GM10248 (cell line): Measurements from ENCODE around the gene KCNJ18.
"Not testable (repeated sequence)": the region's sequence is repeated elsewhere in the genome, so short reads cannot be mapped to it uniquely, and the experiment has no call there.

ENCODE experiments used
- CTCF ChIA-PET: fragments of 300-600 bp; sonication (Branson Sonifier 250); formaldehyde crosslinking; extraction: SDS; loops from one replicate; lab custom pipeline; 2021; ENCODE audit warnings: antibody characterized with exemption; lab: Yijun Ruan, JAX
- POLR2A ChIA-PET: fragments of 350-650 bp; sonication (Branson Sonifier 250); formaldehyde crosslinking; extraction: SDS; loops from one replicate; lab custom pipeline; 2020; ENCODE audit warnings: antibody characterized with exemption; lab: Yijun Ruan, JAX
- DNase-seq: peaks from one replicate; pipeline ENCODE4 v3.0.0; 2012; ENCODE audit errors: extremely low spot score
- CTCF ChIP-seq: IDR thresholded peaks from 2 replicates; pipeline ENCODE4 v1.5.1; 2012; ENCODE audit warnings: mild to moderate bottlenecking, low read depth; ENCODE audit errors: extremely low read depth, missing control alignments, control extremely low read depth

KCNJ18 gene

GRCh38 chr17:21669616-21670360 is 22.5 kb upstream of the KCNJ18 start:
- CTCF ChIA-PET, POLR2A ChIA-PET, DNase-seq: not testable (repeated sequence)

- CTCF ChIA-PET, DNase-seq, POLR2A ChIA-PET: not testable (repeated sequence)
Measured at GRCh38 chr17:21670361-21671155, 21.8 kb upstream of the KCNJ18 start.

GRCh38 chr17:21671437-21671836 is 20.9 kb upstream of the KCNJ18 start:
- DNase-seq, CTCF ChIA-PET, POLR2A ChIA-PET: not testable (repeated sequence)

GRCh38 chr17:21671871-21672270 is 20.5 kb upstream of the KCNJ18 start:
- CTCF ChIA-PET, DNase-seq, POLR2A ChIA-PET: not testable (repeated sequence)

GRCh38 chr17:21673451-21674241 is 18.7 kb upstream of the KCNJ18 start:
- POLR2A ChIA-PET, DNase-seq, CTCF ChIA-PET: not testable (repeated sequence)

- POLR2A ChIA-PET, result no interaction called here
- no peak for TF ChIP-seq CTCF
- CTCF ChIA-PET, result no interaction called here
- no peak for DNase-seq
Measured at GRCh38 chr17:21674242-21674731, 18.0 kb upstream of the KCNJ18 start.

- DNase-seq, CTCF ChIA-PET, POLR2A ChIA-PET: not testable (repeated sequence)
Measured at GRCh38 chr17:21674891-21675738, 17.2 kb upstream of the KCNJ18 start.

- CTCF ChIA-PET, POLR2A ChIA-PET, DNase-seq: not testable (repeated sequence)
Measured at GRCh38 chr17:21675739-21676130, 16.6 kb upstream of the KCNJ18 start.

- no peak for TF ChIP-seq CTCF
- no peak for DNase-seq
- ChIA-PET CTCF (no interaction called here), POLR2A (no interaction called here)
Measured at GRCh38 chr17:21676281-21677111, 15.8 kb upstream of the KCNJ18 start.
